ENCODE results near the gene SERTM2. TPM values are rescaled to one million over a fixed set of nuclear protein-coding genes. Genes with fewer than 3 reads are reported as not detected.

Gene SERTM2
- total RNA-seq, 1 experiment from 2014 or later, result not detected

DNA sequence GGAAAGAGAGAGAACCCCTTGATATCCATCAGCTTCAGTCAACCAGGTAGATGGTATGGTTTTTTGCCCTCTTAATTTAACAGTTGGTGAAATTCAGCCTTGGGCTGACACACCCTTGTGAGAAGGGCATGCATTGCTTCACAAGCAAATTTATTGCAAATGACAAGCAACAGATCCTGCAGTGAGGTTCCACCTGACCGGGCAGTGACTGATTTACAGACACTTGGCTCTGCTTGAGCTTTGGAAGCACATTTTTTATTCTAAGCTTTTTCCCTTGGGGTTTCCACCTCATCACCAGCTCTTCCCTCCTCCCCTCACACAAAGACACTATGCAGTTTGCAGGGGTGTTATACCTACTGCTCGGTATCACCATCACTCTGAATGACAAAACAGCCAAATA, 28.3 kb upstream of the SERTM2 start:
- ATAC-seq (no peak), DNase-seq (ENCODE audit: low read depth, low spot score) (no peak)
- ChIA-PET CTCF (no interaction called here), RAD21 (ENCODE audit: low non-redundant PET in 1 of 2, low total read pairs in 2 of 2, uncharacterized antibody in 2 of 2, unreplicated experiment in 2 of 2) (no interaction called here), POLR2A (no interaction called here)
- Histone ChIP-seq H3K27me3 (ENCODE audit: insufficient read depth, low read length) (no peaks in the 10 kb centered on the region; the same call in 1 of the 2 replicates), H3K9me3 (ENCODE audit: control insufficient read depth in 1 of 2, insufficient read depth in 1 of 2, low read depth in 1 of 2, low read length in 2 of 2) (no peaks in the 10 kb centered on the region), H3K4me2 (ENCODE audit: low read length) (no peak overlapping the region), H3K4me1 (ENCODE audit: control insufficient read depth in 1 of 2, insufficient read depth in 2 of 2, low read length in 2 of 2) (no peaks in the 10 kb centered on the region), H3K79me2 (ENCODE audit: insufficient read depth, low read length) (no peaks in the 10 kb centered on the region), H2AFZ (ENCODE audit: low read depth, low read length, poor library complexity, severe bottlenecking) (no peak overlapping the region), H3K4me3 (replicated peaks in 1 of 2; ENCODE audit: low read depth in 1 of 2, low read length in 2 of 2) (no peak overlapping the region), H3K9me2 (ENCODE audit: insufficient read depth) (no peaks in the 10 kb centered on the region), H3K9ac (ENCODE audit: low read length) (no peak overlapping the region), H3K27ac (ENCODE audit: low read depth, low read length) (no peak overlapping the region), H4K20me1 (ENCODE audit: insufficient read depth) (no peaks in the 10 kb centered on the region), H3K36me3 (ENCODE audit: control insufficient read depth in 1 of 2, insufficient read depth in 2 of 2, low read length in 2 of 2) (no peaks in the 10 kb centered on the region)
- intact Hi-C loops (cut with micrococcal nuclease), result no loop called here
- TF ChIP-seq TCF7L2 (IDR thresholded peaks at IDR 0.05; ENCODE audit: borderline replicate concordance, extremely low read depth, insufficient read depth, insufficient read length), result no peak
- no peak for TF ChIP-seq RAD21 (IDR thresholded peaks at IDR 0.05; ENCODE audit: low read depth)
- no peak for TF ChIP-seq EGR1 (IDR thresholded peaks at IDR 0.05; ENCODE audit: low read depth)
- TF ChIP-seq POLR2A (IDR thresholded peaks at IDR 0.05; ENCODE audit: borderline replicate concordance, extremely low read depth, insufficient read depth, insufficient read length), result no peak
- TF ChIP-seq POLR2AphosphoS5 (IDR thresholded peaks at IDR 0.05; ENCODE audit: low read depth, low read length), result no peak
- TF ChIP-seq, protein P1, sequence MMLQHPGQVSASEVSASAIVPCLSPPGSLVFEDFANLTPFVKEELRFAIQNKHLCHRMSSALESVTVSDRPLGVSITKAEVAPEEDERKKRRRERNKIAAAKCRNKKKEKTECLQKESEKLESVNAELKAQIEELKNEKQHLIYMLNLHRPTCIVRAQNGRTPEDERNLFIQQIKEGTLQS (IDR thresholded peaks at IDR 0.05), result no peak
- no peak for TF ChIP-seq EZH2 (IDR thresholded peaks at IDR 0.05)
- TF ChIP-seq SRF (IDR thresholded peaks at IDR 0.05; ENCODE audit: low read depth), result no peak
- BruUV-seq (replicated peaks), result no TSS peak

DNA sequence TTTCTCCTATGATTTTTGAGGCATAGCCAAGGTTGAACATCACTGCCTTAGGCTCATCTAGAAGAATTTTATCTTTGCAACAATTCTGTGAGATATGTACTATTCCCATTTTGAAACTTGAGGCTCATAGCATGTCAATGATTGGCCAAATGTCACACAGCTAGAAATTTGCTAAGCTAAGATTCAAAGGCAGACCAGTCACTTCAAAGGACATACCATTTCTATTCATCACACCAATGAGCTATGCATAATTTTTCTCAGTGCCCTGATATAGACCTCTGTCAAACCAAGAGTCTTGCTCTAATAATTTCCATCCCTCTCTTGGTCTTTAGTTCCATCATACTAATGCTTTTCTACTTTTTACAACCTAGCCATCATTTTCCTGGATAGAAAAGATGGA, 27.6 kb upstream of the SERTM2 start:
- DNase-seq (ENCODE audit: low read depth, low spot score) (no peak), ATAC-seq (no peak)
- intact Hi-C loops (cut with micrococcal nuclease), result no loop called here
- BruUV-seq (replicated peaks), result no TSS peak
- Histone ChIP-seq H2AFZ (ENCODE audit: low read depth, low read length, poor library complexity, severe bottlenecking) (no peak overlapping the region), H3K4me2 (ENCODE audit: low read length) (no peak overlapping the region), H3K36me3 (ENCODE audit: control insufficient read depth in 1 of 2, insufficient read depth in 2 of 2, low read length in 2 of 2) (no peaks in the 10 kb centered on the region), H4K20me1 (ENCODE audit: insufficient read depth) (no peaks in the 10 kb centered on the region), H3K9me2 (ENCODE audit: insufficient read depth) (no peaks in the 10 kb centered on the region), H3K27me3 (ENCODE audit: insufficient read depth, low read length) (no peaks in the 10 kb centered on the region; the same call in 1 of the 2 replicates), H3K4me1 (ENCODE audit: control insufficient read depth in 1 of 2, insufficient read depth in 2 of 2, low read length in 2 of 2) (no peaks in the 10 kb centered on the region), H3K9ac (ENCODE audit: low read length) (no peak overlapping the region), H3K9me3 (ENCODE audit: control insufficient read depth in 1 of 2, insufficient read depth in 1 of 2, low read depth in 1 of 2, low read length in 2 of 2) (no peaks in the 10 kb centered on the region), H3K27ac (ENCODE audit: low read depth, low read length) (no peak overlapping the region), H3K79me2 (ENCODE audit: insufficient read depth, low read length) (no peaks in the 10 kb centered on the region), H3K4me3 (replicated peaks in 1 of 2; ENCODE audit: low read depth in 1 of 2, low read length in 2 of 2) (no peak overlapping the region)
- RAD21 ChIA-PET (ENCODE audit: low non-redundant PET in 1 of 2, low total read pairs in 2 of 2, uncharacterized antibody in 2 of 2, unreplicated experiment in 2 of 2), result no interaction called here
- POLR2A ChIA-PET, result no interaction called here
- TF ChIP-seq, protein P2, sequence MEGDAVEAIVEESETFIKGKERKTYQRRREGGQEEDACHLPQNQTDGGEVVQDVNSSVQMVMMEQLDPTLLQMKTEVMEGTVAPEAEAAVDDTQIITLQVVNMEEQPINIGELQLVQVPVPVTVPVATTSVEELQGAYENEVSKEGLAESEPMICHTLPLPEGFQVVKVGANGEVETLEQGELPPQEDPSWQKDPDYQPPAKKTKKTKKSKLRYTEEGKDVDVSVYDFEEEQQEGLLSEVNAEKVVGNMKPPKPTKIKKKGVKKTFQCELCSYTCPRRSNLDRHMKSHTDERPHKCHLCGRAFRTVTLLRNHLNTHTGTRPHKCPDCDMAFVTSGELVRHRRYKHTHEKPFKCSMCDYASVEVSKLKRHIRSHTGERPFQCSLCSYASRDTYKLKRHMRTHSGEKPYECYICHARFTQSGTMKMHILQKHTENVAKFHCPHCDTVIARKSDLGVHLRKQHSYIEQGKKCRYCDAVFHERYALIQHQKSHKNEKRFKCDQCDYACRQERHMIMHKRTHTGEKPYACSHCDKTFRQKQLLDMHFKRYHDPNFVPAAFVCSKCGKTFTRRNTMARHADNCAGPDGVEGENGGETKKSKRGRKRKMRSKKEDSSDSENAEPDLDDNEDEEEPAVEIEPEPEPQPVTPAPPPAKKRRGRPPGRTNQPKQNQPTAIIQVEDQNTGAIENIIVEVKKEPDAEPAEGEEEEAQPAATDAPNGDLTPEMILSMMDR (IDR thresholded peaks at IDR 0.05 in 2 of 3, conservative IDR thresholded peaks at IDR 0.05 in 1 of 3; ENCODE audit: borderline replicate concordance in 1 of 3, insufficient read depth in 1 of 3, low read depth in 2 of 3, low read length in 2 of 3), result no peak
- TF ChIP-seq TCF7L2 (IDR thresholded peaks at IDR 0.05; ENCODE audit: borderline replicate concordance, extremely low read depth, insufficient read depth, insufficient read length), result no peak
- TF ChIP-seq ZNF274 (IDR thresholded peaks at IDR 0.05; ENCODE audit: low read depth, low read length), result no peak
- no peak for TF ChIP-seq YY1 (IDR thresholded peaks at IDR 0.05; ENCODE audit: extremely low read depth, insufficient replicate concordance, low read depth, low read length)
- TF ChIP-seq POLR2A (IDR thresholded peaks at IDR 0.05; ENCODE audit: borderline replicate concordance, extremely low read depth, insufficient read depth, insufficient read length), result no peak
- TF ChIP-seq, protein P3, sequence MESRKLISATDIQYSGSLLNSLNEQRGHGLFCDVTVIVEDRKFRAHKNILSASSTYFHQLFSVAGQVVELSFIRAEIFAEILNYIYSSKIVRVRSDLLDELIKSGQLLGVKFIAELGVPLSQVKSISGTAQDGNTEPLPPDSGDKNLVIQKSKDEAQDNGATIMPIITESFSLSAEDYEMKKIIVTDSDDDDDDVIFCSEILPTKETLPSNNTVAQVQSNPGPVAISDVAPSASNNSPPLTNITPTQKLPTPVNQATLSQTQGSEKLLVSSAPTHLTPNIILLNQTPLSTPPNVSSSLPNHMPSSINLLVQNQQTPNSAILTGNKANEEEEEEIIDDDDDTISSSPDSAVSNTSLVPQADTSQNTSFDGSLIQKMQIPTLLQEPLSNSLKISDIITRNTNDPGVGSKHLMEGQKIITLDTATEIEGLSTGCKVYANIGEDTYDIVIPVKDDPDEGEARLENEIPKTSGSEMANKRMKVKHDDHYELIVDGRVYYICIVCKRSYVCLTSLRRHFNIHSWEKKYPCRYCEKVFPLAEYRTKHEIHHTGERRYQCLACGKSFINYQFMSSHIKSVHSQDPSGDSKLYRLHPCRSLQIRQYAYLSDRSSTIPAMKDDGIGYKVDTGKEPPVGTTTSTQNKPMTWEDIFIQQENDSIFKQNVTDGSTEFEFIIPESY (IDR thresholded peaks at IDR 0.05; ENCODE audit: extremely low read depth, insufficient replicate concordance, low read length), result no peak
- CTCF ChIA-PET, result no interaction called here

Data from HCT116 (cell line).